Cardiac fibroblast (primary cell): ENCODE measurements around the gene AFF3.
A peak's percentile ranks its signal among the peaks of the same experiment; 100 is the strongest.

Experiments used
- DNase-seq, 2 donors: peaks; one replicate each; pipeline versions ENCODE4 v3.0.0 to v3.0.0-alpha.2; 2010; ENCODE audit warnings: low read depth in 2 of 2
- H3K4me3 ChIP-seq, 2 donors: replicated peaks in 1 of 2; 1 replicate in 1 of 2; 2 replicates in 1 of 2; pipeline ENCODE4 v1.5.1; 2011; ENCODE audit warnings: low read depth in 2 of 2, low read length in 2 of 2, mild to moderate bottlenecking in 2 of 2, moderate library complexity in 1 of 2
- TF ChIP-seq, protein P1 (sequence below): IDR thresholded peaks from one replicate; pipeline ENCODE4 v1.5.1; 2011; ENCODE audit warnings: low read depth, mild to moderate bottlenecking, low read length, inconsistent platforms

Gene AFF3

DNA sequence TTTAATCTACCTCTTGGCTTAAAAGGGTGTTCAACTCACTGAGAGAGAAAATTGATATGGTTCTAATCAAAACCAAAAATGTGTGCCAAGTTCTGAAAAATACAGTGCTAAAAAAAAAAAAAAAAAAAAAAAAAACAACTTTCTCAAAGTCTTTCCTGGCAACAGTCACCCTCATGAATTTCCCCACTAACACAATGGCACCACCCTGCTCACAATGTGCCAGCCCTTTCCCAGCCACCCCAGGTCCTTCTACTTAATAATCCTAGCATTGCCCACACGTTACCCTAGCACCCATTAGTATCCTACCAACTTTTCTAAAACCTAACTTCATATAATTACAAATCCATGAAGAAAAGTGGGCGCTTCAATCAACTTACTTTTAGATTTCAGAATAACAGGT, 106.4 kb downstream of the AFF3 start:
- H3K4me3 ChIP-seq: no peak overlapping the region
- TF ChIP-seq, protein P1, sequence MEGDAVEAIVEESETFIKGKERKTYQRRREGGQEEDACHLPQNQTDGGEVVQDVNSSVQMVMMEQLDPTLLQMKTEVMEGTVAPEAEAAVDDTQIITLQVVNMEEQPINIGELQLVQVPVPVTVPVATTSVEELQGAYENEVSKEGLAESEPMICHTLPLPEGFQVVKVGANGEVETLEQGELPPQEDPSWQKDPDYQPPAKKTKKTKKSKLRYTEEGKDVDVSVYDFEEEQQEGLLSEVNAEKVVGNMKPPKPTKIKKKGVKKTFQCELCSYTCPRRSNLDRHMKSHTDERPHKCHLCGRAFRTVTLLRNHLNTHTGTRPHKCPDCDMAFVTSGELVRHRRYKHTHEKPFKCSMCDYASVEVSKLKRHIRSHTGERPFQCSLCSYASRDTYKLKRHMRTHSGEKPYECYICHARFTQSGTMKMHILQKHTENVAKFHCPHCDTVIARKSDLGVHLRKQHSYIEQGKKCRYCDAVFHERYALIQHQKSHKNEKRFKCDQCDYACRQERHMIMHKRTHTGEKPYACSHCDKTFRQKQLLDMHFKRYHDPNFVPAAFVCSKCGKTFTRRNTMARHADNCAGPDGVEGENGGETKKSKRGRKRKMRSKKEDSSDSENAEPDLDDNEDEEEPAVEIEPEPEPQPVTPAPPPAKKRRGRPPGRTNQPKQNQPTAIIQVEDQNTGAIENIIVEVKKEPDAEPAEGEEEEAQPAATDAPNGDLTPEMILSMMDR: no peak
- no peak for DNase-seq

GRCh38 chr2:100034431-100034830, 108.0 kb downstream of the AFF3 start:
- no peak overlapping the region for H3K4me3 ChIP-seq
- no peak for DNase-seq
- TF ChIP-seq, protein P1: no peak

DNA sequence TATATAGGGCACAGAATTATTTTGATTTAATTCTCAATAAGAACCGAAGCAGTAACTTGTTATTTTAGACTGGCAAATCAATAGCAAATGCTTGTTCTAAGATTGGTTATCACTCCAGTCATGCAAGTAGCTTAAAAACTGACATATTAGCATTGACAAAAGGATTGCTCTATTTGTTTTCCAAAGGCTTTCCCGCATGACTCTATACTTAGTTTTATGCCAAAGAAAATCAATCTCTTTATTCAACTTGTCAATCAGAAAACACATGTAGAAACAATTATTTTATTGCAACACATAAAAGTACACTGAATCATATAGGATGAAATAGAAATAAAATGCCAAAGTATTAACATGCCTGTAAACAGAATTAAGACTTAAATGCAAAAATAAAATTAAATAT, 108.4 kb downstream of the AFF3 start:
- DNase-seq: no peak
- TF ChIP-seq, protein P1: no peak
- H3K4me3 ChIP-seq: no peak overlapping the region

GRCh38 chr2:100031604-100032003, 110.8 kb downstream of the AFF3 start:
- TF ChIP-seq, protein P1: no peak
- no peak overlapping the region for H3K4me3 ChIP-seq
- DNase-seq: no peak

- no peak for DNase-seq
- no peak overlapping the region for H3K4me3 ChIP-seq
- TF ChIP-seq, protein P1: peak; percentile 9
These were observed 112.9 kb downstream of the AFF3 start for GRCh38 chr2:100029460-100029859.

GRCh38 chr2:100021791-100022340, 120.5 kb downstream of the AFF3 start:
- TF ChIP-seq, protein P1: no peak
- H3K4me3 ChIP-seq: no peak overlapping the region
- DNase-seq: no peak

GRCh38 chr2:100019499-100019898, 122.9 kb downstream of the AFF3 start:
- DNase-seq: no peak
- H3K4me3 ChIP-seq: no peak overlapping the region
- TF ChIP-seq, protein P1: no peak
